OCI-LY1 (cell line): ENCODE measurements around the gene PNMA1.

Experiments
- H2AFZ ChIP-seq: fragments of 200-600 bp; sonication (generic), shearing (Covaris generic); 2 replicates; pipeline ENCODE4 v1.6.0; 2014; ENCODE audit warnings: antibody characterized with exemption, mild to moderate bottlenecking, low read length
- H3F3A ChIP-seq: fragments of 200-600 bp; sonication (generic), shearing (Covaris generic); 2 replicates; pipeline ENCODE4 v1.6.0; 2014; ENCODE audit warnings: mild to moderate bottlenecking, antibody characterized with exemption, low read length, moderate library complexity; ENCODE audit not compliant: insufficient read depth
- H3K27ac ChIP-seq: fragments of 200-600 bp; sonication (generic); 2 replicates; pipeline ENCODE4 v1.5.1; 2014; ENCODE audit warnings: low read length, mixed run types, mild to moderate bottlenecking, low read depth; ENCODE audit not compliant: poor library complexity, severe bottlenecking
- H3K27me3 ChIP-seq: fragments of 200-600 bp; sonication (generic); 2 replicates; pipeline ENCODE4 v1.6.0; 2014; ENCODE audit warnings: antibody characterized with exemption, mild to moderate bottlenecking, low read length, moderate library complexity; ENCODE audit not compliant: insufficient read depth
- H3K36me3 ChIP-seq: fragments of 200-600 bp; sonication (generic); 2 replicates; pipeline ENCODE4 v1.6.1; 2014; ENCODE audit warnings: mild to moderate bottlenecking, antibody characterized with exemption, low read length, moderate library complexity, mixed read lengths; ENCODE audit not compliant: insufficient read depth
- H3K4me1 ChIP-seq: fragments of 200-600 bp; sonication (generic); 2 replicates; pipeline ENCODE4 v1.5.1; 2014; ENCODE audit warnings: mild to moderate bottlenecking, low read length, moderate library complexity; ENCODE audit not compliant: insufficient read depth, severe bottlenecking
- H3K4me2 ChIP-seq: fragments of 200-600 bp; sonication (generic), shearing (Covaris generic); 2 replicates; pipeline ENCODE4 v1.6.1; 2014; ENCODE audit warnings: low read length
- H3K4me3 ChIP-seq: fragments of 200-600 bp; sonication (generic); 2 replicates; pipeline ENCODE4 v1.5.1; 2014; ENCODE audit warnings: low read length, low read depth, mild to moderate bottlenecking, mixed read lengths; ENCODE audit not compliant: poor library complexity, severe bottlenecking
- H3K79me2 ChIP-seq: fragments of 200-600 bp; shearing (Covaris generic); 2 replicates; pipeline ENCODE4 v1.6.1; 2016; ENCODE audit warnings: mixed run types, low read length, mixed read lengths; ENCODE audit not compliant: insufficient read depth
- H3K9ac ChIP-seq: fragments of 200-600 bp; sonication (generic), shearing (Covaris generic); 2 replicates; pipeline ENCODE4 v1.6.1; 2014; ENCODE audit warnings: mild to moderate bottlenecking, low read length, mixed read lengths
- H3K9me2 ChIP-seq: fragments of 200-600 bp; sonication (generic), shearing (Covaris generic); 2 replicates; pipeline ENCODE4 v1.6.1; 2014; ENCODE audit warnings: low read depth, mild to moderate bottlenecking, low read length, mixed read lengths
- H3K9me3 ChIP-seq: fragments of 200-600 bp; shearing (Covaris generic); 2 replicates; pipeline ENCODE4 v1.6.1; 2014; ENCODE audit warnings: low read length, mixed read lengths
- H4K20me1 ChIP-seq: fragments of 200-600 bp; sonication (generic), shearing (Covaris generic); 2 replicates; pipeline ENCODE4 v1.6.0; 2016; ENCODE audit warnings: mild to moderate bottlenecking, low read length; ENCODE audit not compliant: insufficient read depth
- CTCF ChIP-seq: fragments of 200-600 bp; sonication (generic), shearing (Covaris generic); IDR thresholded peaks from 2 replicates; pipeline ENCODE4 v1.5.1; 2017; ENCODE audit warnings: mild to moderate bottlenecking, antibody characterized with exemption, low read length, moderate library complexity, mixed read lengths
- EZH2 ChIP-seq: fragments of 200-600 bp; sonication (generic), shearing (Covaris generic); IDR thresholded peaks from 2 replicates; pipeline ENCODE4 v1.8.0; 2017; ENCODE audit warnings: borderline replicate concordance, mixed run types, mild to moderate bottlenecking, antibody characterized with exemption, low read length, moderate library complexity, mixed read lengths

PNMA1 gene

GRCh38 chr14:73666583-73666982 lies 47.6 kb downstream of the PNMA1 start:
- no peaks in the 10 kb centered on the region for H3K9me3 ChIP-seq
- H4K20me1 ChIP-seq, result no peaks in the 10 kb centered on the region
- no peaks in the 10 kb centered on the region for H3K79me2 ChIP-seq
- H3F3A ChIP-seq, result no peaks in the 10 kb centered on the region
- H3K27me3 ChIP-seq, result no peaks in the 10 kb centered on the region
- H3K9me2 ChIP-seq, result no peaks in the 10 kb centered on the region
- H3K4me2 ChIP-seq, result no peak overlapping the region
- H3K9ac ChIP-seq, result no peak overlapping the region
- TF ChIP-seq CTCF, result no peak
- no peaks in the 10 kb centered on the region for H3K36me3 ChIP-seq
- H2AFZ ChIP-seq, result no peak overlapping the region
- no peaks in the 10 kb centered on the region for H3K4me1 ChIP-seq
- H3K4me3 ChIP-seq, result no peak overlapping the region
- H3K27ac ChIP-seq, result no peak overlapping the region

- H4K20me1 ChIP-seq, result no peaks in the 10 kb centered on the region
- H3K4me2 ChIP-seq, result no peak overlapping the region
- no peaks in the 10 kb centered on the region for H3K27me3 ChIP-seq
- H3K27ac ChIP-seq, result no peak overlapping the region
- no peaks in the 10 kb centered on the region for H3K36me3 ChIP-seq
- H3K4me1 ChIP-seq, result no peaks in the 10 kb centered on the region
- H3F3A ChIP-seq, result no peaks in the 10 kb centered on the region
- H2AFZ ChIP-seq, result no peak overlapping the region
- no peaks in the 10 kb centered on the region for H3K9me3 ChIP-seq
- H3K9me2 ChIP-seq, result no peaks in the 10 kb centered on the region
- H3K79me2 ChIP-seq, result no peaks in the 10 kb centered on the region
- TF ChIP-seq EZH2, result no peak
- TF ChIP-seq CTCF, result no peak
- H3K9ac ChIP-seq, result no peak overlapping the region
- no peak overlapping the region for H3K4me3 ChIP-seq
Measured at GRCh38 chr14:73665130-73665529, 49.1 kb downstream of the PNMA1 start.

- Histone ChIP-seq H4K20me1 (no peaks in the 10 kb centered on the region), H3K4me3 (no peak overlapping the region), H3K36me3 (no peaks in the 10 kb centered on the region), H3K79me2 (no peaks in the 10 kb centered on the region), H2AFZ (no peak overlapping the region), H3K4me1 (no peaks in the 10 kb centered on the region), H3K4me2 (no peak overlapping the region), H3K9ac (no peak overlapping the region), H3K9me2 (no peaks in the 10 kb centered on the region), H3K27me3 (no peaks in the 10 kb centered on the region), H3K9me3 (no peaks in the 10 kb centered on the region), H3F3A (no peaks in the 10 kb centered on the region), H3K27ac (no peak overlapping the region)
- no peak for TF ChIP-seq CTCF
- no peak for TF ChIP-seq EZH2
Measured at GRCh38 chr14:73663548-73664212, 50.5 kb downstream of the PNMA1 start.
